HCT116 (cell line): ENCODE measurements around the gene FHIT. TPM values are rescaled to one million over a fixed set of nuclear protein-coding genes. Genes with fewer than 3 reads are reported as not detected.

Experiments
- ATAC-seq: fragments of 200-7000 bp; cut with Tn5 transposase; 2 replicates; pipeline ENCODE4 v1.9.1; 2020; ENCODE audit warnings: mild to moderate bottlenecking, moderate library complexity
- BruUV-seq: library from RNA; stranded (reverse); fragments of 400-500 nt; replicated peaks from 2 replicates; lab custom pipeline; 2021; lab: Mats Ljungman, UMichigan
- CTCF ChIA-PET: fragments of 300-600 bp; sonication (Branson Sonifier 250); formaldehyde crosslinking; loops from one replicate; lab custom pipeline; 2021; ENCODE audit warnings: antibody characterized with exemption; lab: Charles Lee
- POLR2A ChIA-PET: fragments of 300-600, 350-600 bp; sonication (Branson Sonifier 250); formaldehyde crosslinking; loops from one replicate; lab custom pipeline; 2021; ENCODE audit warnings: antibody characterized with exemption; lab: Charles Lee
- RAD21 ChIA-PET, 2 experiments: fragments of 300-600 bp; sonication (Branson Sonifier 250); formaldehyde crosslinking; loops; one replicate each; lab custom pipeline; 2023; ENCODE audit warnings: low total read pairs in 2 of 2; ENCODE audit not compliant: uncharacterized antibody in 2 of 2, unreplicated experiment in 2 of 2, low non-redundant PET in 1 of 2; lab: Charles Lee
- DNase-seq: peaks from one replicate; pipeline ENCODE4 v3.0.0-alpha.2; 2010; ENCODE audit warnings: low read depth, low spot score
- H2AFZ ChIP-seq: fragments of 200-600 bp; shearing (Covaris generic), sonication (generic); 2 replicates; pipeline ENCODE4 v1.6.1; 2017; ENCODE audit warnings: low read depth, mixed run types, mixed read lengths, antibody characterized with exemption, low read length; ENCODE audit not compliant: poor library complexity, severe bottlenecking
- H3K27ac ChIP-seq: 2 replicates; pipeline ENCODE4 v1.5.1; 2012; ENCODE audit warnings: low read depth, low read length
- H3K27me3 ChIP-seq: fragments of 200-600 bp; sonication (generic); 2 replicates; pipeline ENCODE4 v1.6.1; 2016; ENCODE audit warnings: mixed run types, low read length, mixed read lengths; ENCODE audit not compliant: insufficient read depth
- H3K36me3 ChIP-seq, 2 experiments: fragments of 200-500 bp in 1 of 2; fragments of 200-600 bp in 1 of 2; sonication (Bioruptor generic) in 1 of 2; sonication (generic) in 1 of 2; 2 replicates each; pipeline versions ENCODE4 v1.5.1 to v1.6.1; 2014 to 2016; ENCODE audit warnings: low read length in 2 of 2, inconsistent platforms in 1 of 2, mixed read lengths in 1 of 2, mixed run types in 1 of 2; ENCODE audit not compliant: insufficient read depth in 2 of 2, control insufficient read depth in 1 of 2
- H3K4me1 ChIP-seq, 2 experiments: fragments of 200-600 bp in 1 of 2; sonication (generic) in 1 of 2; 2 replicates each; pipeline versions ENCODE4 v1.5.1 to v1.6.1; 2012 to 2017; ENCODE audit warnings: low read length in 2 of 2, inconsistent platforms in 1 of 2, mild to moderate bottlenecking in 1 of 2, mixed read lengths in 1 of 2, mixed run types in 1 of 2, moderate library complexity in 1 of 2; ENCODE audit not compliant: insufficient read depth in 2 of 2, control insufficient read depth in 1 of 2
- H3K4me2 ChIP-seq: fragments of 200-600 bp; sonication (generic); 2 replicates; pipeline ENCODE4 v1.6.1; 2017; ENCODE audit warnings: mixed run types, low read length, mixed read lengths
- H3K4me3 ChIP-seq, 2 experiments: fragments of 200-600 bp in 1 of 2; sonication (generic) in 1 of 2; replicated peaks in 1 of 2; 2 replicates each; pipeline ENCODE4 v1.5.1; 2011 to 2016; ENCODE audit warnings: low read length in 2 of 2, control low read depth in 1 of 2, low read depth in 1 of 2, mild to moderate bottlenecking in 1 of 2, mixed read lengths in 1 of 2, mixed run types in 1 of 2
- H3K79me2 ChIP-seq: fragments of 200-600 bp; sonication (generic); 2 replicates; pipeline ENCODE4 v1.6.1; 2017; ENCODE audit warnings: mild to moderate bottlenecking, mixed run types, low read length, moderate library complexity, mixed read lengths; ENCODE audit not compliant: insufficient read depth
- H3K9ac ChIP-seq: fragments of 200-600 bp; sonication (generic); 2 replicates; pipeline ENCODE4 v1.6.1; 2016; ENCODE audit warnings: low read length, mixed read lengths
- H3K9me2 ChIP-seq: fragments of 200-600 bp; sonication (generic), shearing (Covaris generic); 2 replicates; pipeline ENCODE4 v1.6.1; 2017; ENCODE audit warnings: mixed run types, mild to moderate bottlenecking, moderate library complexity; ENCODE audit not compliant: insufficient read depth
- H3K9me3 ChIP-seq, 2 experiments: fragments of 200-500 bp in 1 of 2; fragments of 200-600 bp in 1 of 2; sonication (Bioruptor generic) in 1 of 2; sonication (generic) in 1 of 2; 2 replicates each; pipeline ENCODE4 v1.6.1; 2014 to 2017; ENCODE audit warnings: low read length in 2 of 2, mixed read lengths in 2 of 2, inconsistent platforms in 1 of 2, low read depth in 1 of 2, mild to moderate bottlenecking in 1 of 2, mixed run types in 1 of 2, moderate library complexity in 1 of 2; ENCODE audit not compliant: control insufficient read depth in 1 of 2, insufficient read depth in 1 of 2
- H4K20me1 ChIP-seq: fragments of 200-600 bp; sonication (generic), shearing (Covaris generic); 2 replicates; pipeline ENCODE4 v1.6.1; 2017; ENCODE audit warnings: mixed run types, mild to moderate bottlenecking, moderate library complexity; ENCODE audit not compliant: insufficient read depth
- FOSL1 ChIP-seq: IDR thresholded peaks from 2 replicates; pipeline ENCODE4 v1.6.1; 2012; ENCODE audit warnings: low read depth
- MAX ChIP-seq: IDR thresholded peaks from 2 replicates; pipeline ENCODE4 v1.6.1; 2012
- POLR2A ChIP-seq: IDR thresholded peaks from 2 replicates; pipeline ENCODE4 v1.7.0; 2011; ENCODE audit warnings: borderline replicate concordance; ENCODE audit not compliant: insufficient read depth, insufficient read length; ENCODE audit errors: extremely low read depth
- SP1 ChIP-seq: IDR thresholded peaks from 2 replicates; pipeline ENCODE4 v1.6.1; 2012; ENCODE audit warnings: low read depth
- ZNF274 ChIP-seq: fragments of 200-500 bp; sonication (Bioruptor generic); IDR thresholded peaks from 2 replicates; pipeline ENCODE4 v1.6.1; 2014; ENCODE audit warnings: mild to moderate bottlenecking, low read depth, low read length, inconsistent platforms
- intact Hi-C: fragments of 100-400 bp; cut with micrococcal nuclease; formaldehyde crosslinking; loops from 2 replicates; pipeline ENCODE4 v1.10.0; 2022
- total RNA-seq: library from RNA; stranded (reverse); gene quantifications from one replicate; pipeline ENCODE4 v1.2.1, GENCODE V29; 2021; ENCODE audit not compliant: unreplicated experiment
- TF ChIP-seq, protein P1 (sequence below): IDR thresholded peaks from 2 replicates; pipeline ENCODE4 v1.6.1; 2012; ENCODE audit warnings: low read depth

Gene FHIT
- total RNA-seq, 1 experiment from 2014 or later = 20.1 TPM

DNA sequence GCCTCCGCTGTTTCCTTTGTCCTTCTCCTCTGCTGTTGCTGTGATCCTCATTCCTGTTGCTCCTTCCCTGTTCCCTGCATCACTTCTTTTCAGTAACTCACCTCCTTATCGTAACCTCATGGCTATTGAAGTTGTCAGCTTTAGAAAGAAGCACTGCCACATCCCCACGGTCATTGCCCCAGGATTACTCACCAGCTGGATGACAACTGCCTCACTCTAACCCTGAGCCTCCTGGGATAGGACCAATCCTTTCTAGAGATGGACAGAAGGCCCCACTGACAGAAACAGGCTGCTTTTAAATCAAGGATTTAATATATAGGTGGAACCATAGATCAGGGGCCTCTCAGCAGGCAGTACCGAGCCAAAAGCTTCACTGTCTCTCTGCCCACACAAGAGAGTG, 4.1 kb downstream of the FHIT start:
- no peaks in the 10 kb centered on the region for H4K20me1 ChIP-seq
- no peak overlapping the region for H3K4me2 ChIP-seq
- no peak for DNase-seq
- no peak for TF ChIP-seq POLR2A
- no peak for TF ChIP-seq ZNF274
- no peak for TF ChIP-seq FOSL1
- no peak for TF ChIP-seq SP1
- TF ChIP-seq MAX = no peak
- TF ChIP-seq, protein P1, sequence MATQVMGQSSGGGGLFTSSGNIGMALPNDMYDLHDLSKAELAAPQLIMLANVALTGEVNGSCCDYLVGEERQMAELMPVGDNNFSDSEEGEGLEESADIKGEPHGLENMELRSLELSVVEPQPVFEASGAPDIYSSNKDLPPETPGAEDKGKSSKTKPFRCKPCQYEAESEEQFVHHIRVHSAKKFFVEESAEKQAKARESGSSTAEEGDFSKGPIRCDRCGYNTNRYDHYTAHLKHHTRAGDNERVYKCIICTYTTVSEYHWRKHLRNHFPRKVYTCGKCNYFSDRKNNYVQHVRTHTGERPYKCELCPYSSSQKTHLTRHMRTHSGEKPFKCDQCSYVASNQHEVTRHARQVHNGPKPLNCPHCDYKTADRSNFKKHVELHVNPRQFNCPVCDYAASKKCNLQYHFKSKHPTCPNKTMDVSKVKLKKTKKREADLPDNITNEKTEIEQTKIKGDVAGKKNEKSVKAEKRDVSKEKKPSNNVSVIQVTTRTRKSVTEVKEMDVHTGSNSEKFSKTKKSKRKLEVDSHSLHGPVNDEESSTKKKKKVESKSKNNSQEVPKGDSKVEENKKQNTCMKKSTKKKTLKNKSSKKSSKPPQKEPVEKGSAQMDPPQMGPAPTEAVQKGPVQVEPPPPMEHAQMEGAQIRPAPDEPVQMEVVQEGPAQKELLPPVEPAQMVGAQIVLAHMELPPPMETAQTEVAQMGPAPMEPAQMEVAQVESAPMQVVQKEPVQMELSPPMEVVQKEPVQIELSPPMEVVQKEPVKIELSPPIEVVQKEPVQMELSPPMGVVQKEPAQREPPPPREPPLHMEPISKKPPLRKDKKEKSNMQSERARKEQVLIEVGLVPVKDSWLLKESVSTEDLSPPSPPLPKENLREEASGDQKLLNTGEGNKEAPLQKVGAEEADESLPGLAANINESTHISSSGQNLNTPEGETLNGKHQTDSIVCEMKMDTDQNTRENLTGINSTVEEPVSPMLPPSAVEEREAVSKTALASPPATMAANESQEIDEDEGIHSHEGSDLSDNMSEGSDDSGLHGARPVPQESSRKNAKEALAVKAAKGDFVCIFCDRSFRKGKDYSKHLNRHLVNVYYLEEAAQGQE = no peak
- TF ChIP-seq, all 23 proteins: peak for 0
- intact Hi-C loops = no loop called here
- Histone ChIP-seq H2AFZ (no peak overlapping the region), H3K4me1 (peaks cover 0 to 22% of the 10 kb centered on the region in 2 experiments; a peak in 2 of 4 replicates), H3K27me3 (no peaks in the 10 kb centered on the region), H3K79me2 (peaks cover 11% of the 10 kb centered on the region; the same call in 1 of the 2 replicates), H3K27ac (no peak overlapping the region), H3K9ac (no peak overlapping the region), H3K36me3 (no peaks in the 10 kb centered on the region), H3K9me3 (no peaks in the 10 kb centered on the region), H3K4me3 (no peak overlapping the region), H3K9me2 (no peaks in the 10 kb centered on the region)
- no TSS peak for BruUV-seq
- ATAC-seq = no peak
- RAD21 ChIA-PET = no interaction called here
- CTCF ChIA-PET = interaction anchor here (0.6 kb wide), 1 partner anchor 471 kb away, joined by 3 read pairs; no protein-coding TSS in a partner anchor
- POLR2A ChIA-PET = no interaction called here
